ENCODE measurements around the gene CTNNA3. TPM values are rescaled to one million over a fixed set of nuclear protein-coding genes. Genes with fewer than 3 reads are reported as not detected.
"Not testable (repeated sequence)": the region's sequence is repeated elsewhere in the genome, so short reads cannot be mapped to it uniquely, and the experiment has no call there.

The CTNNA3 gene
- total and polyA plus RNA-seq, 2 donors from 2014 or later = 0.45 to 0.72 TPM

GRCh38 chr10:67698164-67698563 lies 2.2 kb upstream of the CTNNA3 start:
- Histone ChIP-seq H3K9ac (ENCODE audit: low read length in 3 of 3) (no peak overlapping the region), H3K27me3 (ENCODE audit: control insufficient read depth, insufficient read depth, low read length) (no peaks in the 10 kb centered on the region), H3K27ac (ENCODE audit: low read depth in 2 of 2, low read length in 2 of 2) (no peak overlapping the region), H3K4me3 (ENCODE audit: low read length in 3 of 3) (no peak overlapping the region), H3K36me3 (ENCODE audit: control insufficient read depth in 2 of 3, insufficient read depth in 3 of 3, low read length in 3 of 3) (no peaks in the 10 kb centered on the region), H3K4me1 (ENCODE audit: control insufficient read depth in 2 of 3, insufficient read depth in 2 of 3, low read depth in 1 of 3, low read length in 3 of 3) (no peaks in the 10 kb centered on the region), H3K9me3 (ENCODE audit: control insufficient read depth in 2 of 3, insufficient read depth in 1 of 3, low read length in 3 of 3) (no peaks in the 10 kb centered on the region)
- FAIRE-seq = no peak
- no peak for DNase-seq
- TF ChIP-seq CTCF (IDR thresholded peaks at IDR 0.05; ENCODE audit: borderline replicate concordance, extremely low read depth, insufficient read depth) = no peak
- intact Hi-C loops (cut with DNase I) = loop anchor here (10.0 kb wide), 1 partner anchor 77 kb away; no protein-coding TSS in a partner anchor

GRCh38 chr10:67697724-67698131 lies 1.7 kb upstream of the CTNNA3 start:
- no peaks in the 10 kb centered on the region for H3K27me3 ChIP-seq (ENCODE audit: control insufficient read depth, insufficient read depth, low read length)
- no peak overlapping the region for H3K27ac ChIP-seq (ENCODE audit: low read depth in 2 of 2, low read length in 2 of 2)
- peak overlapping the region in 1 of 3 donors; percentile 48 for H3K9ac ChIP-seq (ENCODE audit: low read length in 3 of 3)
- H3K4me3 ChIP-seq (ENCODE audit: low read length in 3 of 3) = peak overlapping the region in 1 of 3 donors; percentile 9
- H3K9me3 ChIP-seq (ENCODE audit: control insufficient read depth in 2 of 3, insufficient read depth in 1 of 3, low read length in 3 of 3) = no peaks in the 10 kb centered on the region
- intact Hi-C loops (cut with DNase I) = loop anchor here (10.0 kb wide), 1 partner anchor 77 kb away; no protein-coding TSS in a partner anchor
- DNase-seq (peak in 3 of 5 donors; percentile 14 to 70 (median 56)), FAIRE-seq (peak; percentile 69)
- H3K36me3 ChIP-seq (ENCODE audit: control insufficient read depth in 2 of 3, insufficient read depth in 3 of 3, low read length in 3 of 3) = no peaks in the 10 kb centered on the region
- no peaks in the 10 kb centered on the region for H3K4me1 ChIP-seq (ENCODE audit: control insufficient read depth in 2 of 3, insufficient read depth in 2 of 3, low read depth in 1 of 3, low read length in 3 of 3)
- peak; percentile 56 for TF ChIP-seq CTCF (IDR thresholded peaks at IDR 0.05; ENCODE audit: borderline replicate concordance, extremely low read depth, insufficient read depth)

- no peaks in the 10 kb centered on the region for H3K27me3 ChIP-seq (ENCODE audit: control insufficient read depth, insufficient read depth, low read length)
- DNase-seq (no peak), FAIRE-seq (no peak)
- H3K27ac ChIP-seq (ENCODE audit: low read depth in 2 of 2, low read length in 2 of 2) = no peak overlapping the region
- no peaks in the 10 kb centered on the region for H3K36me3 ChIP-seq (ENCODE audit: control insufficient read depth in 2 of 3, insufficient read depth in 3 of 3, low read length in 3 of 3)
- H3K9me3 ChIP-seq (ENCODE audit: control insufficient read depth in 2 of 3, insufficient read depth in 1 of 3, low read length in 3 of 3) = no peaks in the 10 kb centered on the region
- intact Hi-C loops (cut with DNase I) = loop anchor here (10.0 kb wide), 1 partner anchor 78 kb away; no protein-coding TSS in a partner anchor
- no peak overlapping the region for H3K9ac ChIP-seq (ENCODE audit: low read length in 3 of 3)
- no peaks in the 10 kb centered on the region for H3K4me1 ChIP-seq (ENCODE audit: control insufficient read depth in 2 of 3, insufficient read depth in 2 of 3, low read depth in 1 of 3, low read length in 3 of 3)
- no peak for TF ChIP-seq CTCF (IDR thresholded peaks at IDR 0.05; ENCODE audit: borderline replicate concordance, extremely low read depth, insufficient read depth)
- H3K4me3 ChIP-seq (ENCODE audit: low read length in 3 of 3) = no peak overlapping the region
Observed at GRCh38 chr10:67696679-67697078, 684 bp upstream of the CTNNA3 start.

- Histone ChIP-seq H3K27me3 (ENCODE audit: control insufficient read depth, insufficient read depth, low read length) (no peaks in the 10 kb centered on the region), H3K4me1 (ENCODE audit: control insufficient read depth in 2 of 3, insufficient read depth in 2 of 3, low read depth in 1 of 3, low read length in 3 of 3) (no peaks in the 10 kb centered on the region), H3K9ac (ENCODE audit: low read length in 3 of 3) (no peak overlapping the region), H3K27ac (ENCODE audit: low read depth in 2 of 2, low read length in 2 of 2) (no peak overlapping the region), H3K9me3 (ENCODE audit: control insufficient read depth in 2 of 3, insufficient read depth in 1 of 3, low read length in 3 of 3) (no peaks in the 10 kb centered on the region), H3K4me3 (ENCODE audit: low read length in 3 of 3) (no peak overlapping the region), H3K36me3 (ENCODE audit: control insufficient read depth in 2 of 3, insufficient read depth in 3 of 3, low read length in 3 of 3) (no peaks in the 10 kb centered on the region)
- intact Hi-C loops (cut with DNase I) = loop anchor here (10.0 kb wide), 1 partner anchor 79 kb away; no protein-coding TSS in a partner anchor
- DNase-seq (no peak), FAIRE-seq (no peak)
- TF ChIP-seq CTCF (IDR thresholded peaks at IDR 0.05; ENCODE audit: borderline replicate concordance, extremely low read depth, insufficient read depth) = no peak
Observed at GRCh38 chr10:67695555-67695954, 440 bp downstream of the CTNNA3 start.

GRCh38 chr10:67691861-67692260 lies 4.1 kb downstream of the CTNNA3 start:
- not testable (repeated sequence) for H3K9ac ChIP-seq (ENCODE audit: low read length in 3 of 3); H3K9me3 ChIP-seq (ENCODE audit: control insufficient read depth in 2 of 3, insufficient read depth in 1 of 3, low read length in 3 of 3); H3K27ac ChIP-seq (ENCODE audit: low read depth in 2 of 2, low read length in 2 of 2); FAIRE-seq; H3K27me3 ChIP-seq (ENCODE audit: control insufficient read depth, insufficient read depth, low read length); H3K4me3 ChIP-seq (ENCODE audit: low read length in 3 of 3); H3K36me3 ChIP-seq (ENCODE audit: control insufficient read depth in 2 of 3, insufficient read depth in 3 of 3, low read length in 3 of 3); H3K4me1 ChIP-seq (ENCODE audit: control insufficient read depth in 2 of 3, insufficient read depth in 2 of 3, low read depth in 1 of 3, low read length in 3 of 3)
- peak in 1 of 5 donors; percentile 51 for DNase-seq
- intact Hi-C loops (cut with DNase I) = loop anchor here (10.0 kb wide), 1 partner anchor 83 kb away; no protein-coding TSS in a partner anchor

All from kidney (tissue), 14 donors.